ENCODE data around the gene CAMK2D. TPM values are rescaled to one million over a fixed set of nuclear protein-coding genes. Genes with fewer than 3 reads are reported as not detected.
A peak's percentile ranks its signal among the peaks of the same experiment; 100 is the strongest.

Gene CAMK2D
- total RNA-seq, 4 donors from 2014 or later, result 45.9 to 67.1 (median 56.2) TPM

DNA sequence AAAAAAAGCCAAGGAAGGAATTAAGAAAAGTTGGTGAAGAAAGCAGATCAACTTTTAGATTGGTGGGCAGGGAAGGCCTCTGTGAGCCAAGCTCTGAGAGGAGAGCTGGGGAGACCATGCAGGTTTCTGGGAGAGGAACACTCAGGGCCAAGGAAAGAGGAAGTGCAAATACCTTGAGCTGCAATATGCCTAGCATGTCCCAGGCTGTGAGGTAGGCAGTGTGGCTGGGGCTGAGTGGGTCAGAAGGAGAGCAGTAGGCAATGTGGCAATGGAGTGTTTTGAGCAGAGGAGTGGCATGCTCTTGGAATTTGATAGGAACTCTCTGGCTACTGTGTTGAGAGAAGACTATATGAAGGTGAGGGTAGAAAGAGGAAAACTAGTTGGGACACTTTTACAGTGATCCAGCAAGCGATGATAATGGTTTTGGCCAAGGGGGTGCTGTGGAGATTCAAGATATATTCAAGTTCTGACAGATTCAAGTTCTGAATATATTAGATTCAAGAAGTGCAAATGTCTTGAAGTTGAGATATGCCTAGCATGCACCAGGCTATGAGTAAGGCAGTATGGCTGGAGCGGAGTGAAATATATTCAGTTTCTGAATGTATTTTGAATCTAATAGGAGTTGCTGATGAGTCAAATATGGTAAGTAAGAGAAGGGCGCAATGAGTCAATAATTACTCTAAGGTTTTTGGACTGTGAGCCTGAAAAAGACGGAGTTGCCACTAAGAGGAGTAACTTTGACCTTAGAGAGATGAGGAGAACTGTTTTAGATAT is 172.5 kb downstream of the CAMK2D start:
- Histone ChIP-seq H3K27me3 (no peaks in the 10 kb centered on the region), H3K27ac (no peak overlapping the region)

DNA sequence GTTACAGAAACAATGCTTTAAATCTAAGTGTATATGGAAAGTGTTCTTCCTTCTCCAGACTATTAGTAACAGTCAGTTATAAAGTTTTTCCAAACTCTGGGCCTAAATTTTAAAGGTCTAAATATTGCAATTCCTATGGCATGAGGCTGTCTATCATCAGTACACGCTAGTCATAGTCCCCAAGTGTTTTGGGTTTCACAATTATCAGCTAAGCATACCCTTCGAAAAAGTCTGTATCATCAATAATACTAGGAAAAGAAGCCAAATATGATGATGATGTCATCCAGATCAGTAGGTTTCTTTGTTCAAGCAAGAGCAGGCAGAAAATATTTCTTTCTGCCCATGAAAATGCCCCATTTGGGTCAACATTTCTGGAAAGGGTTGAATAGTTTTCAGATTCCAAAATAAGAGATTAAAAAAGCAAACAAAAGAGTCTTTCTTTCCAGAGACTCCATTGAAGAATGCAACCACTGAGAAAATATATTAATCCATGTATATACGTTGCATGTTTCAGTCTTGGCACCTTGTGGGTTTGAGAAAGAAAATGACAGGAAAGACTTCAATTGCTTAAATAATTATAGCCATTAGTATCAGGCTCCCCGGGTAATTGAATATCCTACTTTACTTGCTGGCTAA is 173.8 kb downstream of the CAMK2D start:
- H3K27ac ChIP-seq, result no peak overlapping the region

More for the DNA sequence above, 172.5 kb downstream of the CAMK2D start:
- 91 to 95% methylated on average over 4 of the region's 4 CpGs for WGBS, 2 donors (ENCODE audit: low coverage in 1 of 2)
- no peak for ATAC-seq
- Histone ChIP-seq H3K9me3 (no peaks in the 10 kb centered on the region), H3K36me3 (no peaks in the 10 kb centered on the region), H3K4me3 (no peak overlapping the region), H3K4me1 (peaks cover 4 to 29% (median 5%) of the 10 kb centered on the region in 3 donors)
- TF ChIP-seq POLR2AphosphoS5 (IDR thresholded peaks at IDR 0.05) (no peak), EP300 (IDR thresholded peaks at IDR 0.05) (no peak), POLR2A (IDR thresholded peaks at IDR 0.05) (no peak)
- TF ChIP-seq, protein P1, sequence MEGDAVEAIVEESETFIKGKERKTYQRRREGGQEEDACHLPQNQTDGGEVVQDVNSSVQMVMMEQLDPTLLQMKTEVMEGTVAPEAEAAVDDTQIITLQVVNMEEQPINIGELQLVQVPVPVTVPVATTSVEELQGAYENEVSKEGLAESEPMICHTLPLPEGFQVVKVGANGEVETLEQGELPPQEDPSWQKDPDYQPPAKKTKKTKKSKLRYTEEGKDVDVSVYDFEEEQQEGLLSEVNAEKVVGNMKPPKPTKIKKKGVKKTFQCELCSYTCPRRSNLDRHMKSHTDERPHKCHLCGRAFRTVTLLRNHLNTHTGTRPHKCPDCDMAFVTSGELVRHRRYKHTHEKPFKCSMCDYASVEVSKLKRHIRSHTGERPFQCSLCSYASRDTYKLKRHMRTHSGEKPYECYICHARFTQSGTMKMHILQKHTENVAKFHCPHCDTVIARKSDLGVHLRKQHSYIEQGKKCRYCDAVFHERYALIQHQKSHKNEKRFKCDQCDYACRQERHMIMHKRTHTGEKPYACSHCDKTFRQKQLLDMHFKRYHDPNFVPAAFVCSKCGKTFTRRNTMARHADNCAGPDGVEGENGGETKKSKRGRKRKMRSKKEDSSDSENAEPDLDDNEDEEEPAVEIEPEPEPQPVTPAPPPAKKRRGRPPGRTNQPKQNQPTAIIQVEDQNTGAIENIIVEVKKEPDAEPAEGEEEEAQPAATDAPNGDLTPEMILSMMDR (IDR thresholded peaks at IDR 0.05), result no peak

DNA sequence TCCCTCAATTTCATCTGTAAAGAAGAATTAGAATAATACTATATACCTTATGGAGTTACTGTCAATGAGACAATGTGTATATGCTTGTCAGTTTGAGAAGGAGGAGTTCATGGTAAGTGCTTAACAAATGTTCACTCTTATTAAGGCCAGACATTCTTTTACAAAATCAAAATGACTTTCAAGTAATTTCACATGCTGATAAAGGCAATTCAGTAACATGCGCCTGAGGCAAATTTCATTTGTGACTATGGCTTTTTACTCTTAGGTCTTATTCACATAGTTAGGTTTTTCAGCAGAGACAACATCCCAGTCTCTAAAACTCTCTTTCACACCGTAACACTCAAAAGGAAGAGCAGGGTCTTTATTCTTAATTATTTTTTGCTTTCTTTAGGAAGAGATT is 174.4 kb downstream of the CAMK2D start:
- Histone ChIP-seq H3K27ac (no peak overlapping the region), H3K36me3 (no peaks in the 10 kb centered on the region), H3K9me3 (no peaks in the 10 kb centered on the region), H3K27me3 (no peaks in the 10 kb centered on the region), H3K4me3 (no peak overlapping the region), H3K4me1 (peaks cover 4 to 23% (median 5%) of the 10 kb centered on the region in 3 donors)
- ATAC-seq, result no peak
- TF ChIP-seq POLR2A (IDR thresholded peaks at IDR 0.05), result no peak
- TF ChIP-seq, protein P1 (IDR thresholded peaks at IDR 0.05), result no peak
- no peak for TF ChIP-seq POLR2AphosphoS5 (IDR thresholded peaks at IDR 0.05)
- no peak for TF ChIP-seq EP300 (IDR thresholded peaks at IDR 0.05)
- WGBS, 2 donors (ENCODE audit: low coverage in 1 of 2), result 86 to 94% methylated on average over 2 of the region's 2 CpGs

More for the DNA sequence above, 173.8 kb downstream of the CAMK2D start:
- Histone ChIP-seq H3K36me3 (no peaks in the 10 kb centered on the region), H3K4me1 (peaks cover 4 to 29% (median 5%) of the 10 kb centered on the region in 3 donors), H3K4me3 (no peak overlapping the region), H3K27me3 (no peaks in the 10 kb centered on the region), H3K9me3 (no peaks in the 10 kb centered on the region)
- WGBS, 2 donors (ENCODE audit: low coverage in 1 of 2), result 38 to 49% methylated on average over 4 of the region's 4 CpGs
- peak; percentile 16 for TF ChIP-seq POLR2AphosphoS5 (IDR thresholded peaks at IDR 0.05)
- TF ChIP-seq, protein P1 (IDR thresholded peaks at IDR 0.05), result no peak
- ATAC-seq, result no peak

- peak; percentile 28 for TF ChIP-seq POLR2AphosphoS5 (IDR thresholded peaks at IDR 0.05)
- no peak for TF ChIP-seq EP300 (IDR thresholded peaks at IDR 0.05)
- no peaks in the 10 kb centered on the region for H3K27me3 ChIP-seq
- no peaks in the 10 kb centered on the region for H3K9me3 ChIP-seq
- H3K4me3 ChIP-seq, result no peak overlapping the region
- H3K4me1 ChIP-seq, result peaks cover 4 to 19% (median 5%) of the 10 kb centered on the region in 3 donors
- ATAC-seq, result peak; percentile 40
- no peak overlapping the region for H3K27ac ChIP-seq
- H3K36me3 ChIP-seq, result no peaks in the 10 kb centered on the region
These were observed 175.5 kb downstream of the CAMK2D start for GRCh38 chr4:113586072-113586471.

DNA sequence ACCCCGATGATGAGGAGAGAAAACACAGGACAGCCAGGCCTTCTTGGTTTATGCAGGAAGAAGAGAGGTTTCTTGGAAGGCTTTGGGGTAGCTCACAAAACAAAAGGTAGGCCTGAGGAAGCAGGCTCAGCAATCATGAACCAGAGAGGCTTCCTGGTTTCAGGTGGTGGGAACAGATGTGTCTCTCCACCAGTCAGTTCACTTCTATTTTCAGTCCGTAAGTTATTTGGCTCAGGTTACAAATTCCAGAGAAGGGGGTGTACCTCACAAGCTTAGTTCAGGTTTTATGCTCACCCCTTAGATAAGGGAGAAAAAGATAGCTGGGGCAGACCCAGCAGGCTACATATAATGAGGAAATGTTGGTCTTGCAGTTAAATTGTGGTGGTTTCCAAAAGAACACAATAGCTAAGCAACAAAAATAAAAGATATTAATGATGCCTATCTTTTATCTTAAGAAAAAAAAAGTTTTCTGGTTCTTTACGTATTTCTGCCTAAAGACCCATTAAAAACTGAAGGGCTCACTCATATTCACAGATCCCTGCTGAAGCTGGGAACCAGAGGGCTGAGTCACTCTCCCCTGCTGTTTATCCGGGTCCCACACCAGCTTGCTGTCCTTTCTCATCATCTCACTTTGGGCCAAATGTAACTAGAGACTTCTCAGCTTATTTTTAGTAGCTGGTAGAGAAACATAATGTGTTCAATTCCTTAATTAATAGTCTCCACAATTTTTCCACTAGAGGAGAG is 177.0 kb downstream of the CAMK2D start:
- TF ChIP-seq, protein P1 (IDR thresholded peaks at IDR 0.05), result no peak
- TF ChIP-seq POLR2A (IDR thresholded peaks at IDR 0.05), result no peak
- TF ChIP-seq POLR2AphosphoS5 (IDR thresholded peaks at IDR 0.05), result no peak
- no peak for TF ChIP-seq EP300 (IDR thresholded peaks at IDR 0.05)
- Histone ChIP-seq H3K36me3 (no peaks in the 10 kb centered on the region), H3K9me3 (no peaks in the 10 kb centered on the region), H3K4me1 (peaks cover 4 to 20% (median 5%) of the 10 kb centered on the region in 3 donors), H3K4me3 (no peak overlapping the region), H3K27ac (peak overlapping the region in 2 of 4 donors; percentile 4 to 11), H3K27me3 (no peaks in the 10 kb centered on the region)
- WGBS, 2 donors (ENCODE audit: low coverage in 1 of 2), result 50 to 55% methylated on average over 2 to 4 of the region's 4 CpGs
- no peak for ATAC-seq
